Measurements from ENCODE around the gene LRRC17.

GRCh38 chr7:102943423-102944169 lies 30.8 kb downstream of the LRRC17 start:
- TF ChIP-seq, protein P1, sequence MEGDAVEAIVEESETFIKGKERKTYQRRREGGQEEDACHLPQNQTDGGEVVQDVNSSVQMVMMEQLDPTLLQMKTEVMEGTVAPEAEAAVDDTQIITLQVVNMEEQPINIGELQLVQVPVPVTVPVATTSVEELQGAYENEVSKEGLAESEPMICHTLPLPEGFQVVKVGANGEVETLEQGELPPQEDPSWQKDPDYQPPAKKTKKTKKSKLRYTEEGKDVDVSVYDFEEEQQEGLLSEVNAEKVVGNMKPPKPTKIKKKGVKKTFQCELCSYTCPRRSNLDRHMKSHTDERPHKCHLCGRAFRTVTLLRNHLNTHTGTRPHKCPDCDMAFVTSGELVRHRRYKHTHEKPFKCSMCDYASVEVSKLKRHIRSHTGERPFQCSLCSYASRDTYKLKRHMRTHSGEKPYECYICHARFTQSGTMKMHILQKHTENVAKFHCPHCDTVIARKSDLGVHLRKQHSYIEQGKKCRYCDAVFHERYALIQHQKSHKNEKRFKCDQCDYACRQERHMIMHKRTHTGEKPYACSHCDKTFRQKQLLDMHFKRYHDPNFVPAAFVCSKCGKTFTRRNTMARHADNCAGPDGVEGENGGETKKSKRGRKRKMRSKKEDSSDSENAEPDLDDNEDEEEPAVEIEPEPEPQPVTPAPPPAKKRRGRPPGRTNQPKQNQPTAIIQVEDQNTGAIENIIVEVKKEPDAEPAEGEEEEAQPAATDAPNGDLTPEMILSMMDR (IDR thresholded peaks at IDR 0.05): no peak
- TF ChIP-seq POLR2A (IDR thresholded peaks at IDR 0.05): no peak

Measured in adrenal gland (tissue), 5 donors.